EH (cell line): ENCODE measurements around the gene SH3PXD2B.
A peak's percentile ranks its signal among the peaks of the same experiment; 100 is the strongest.

ENCODE experiments used
- DNase-seq: peaks from one replicate; pipeline ENCODE4 v3.0.0-alpha.2; 2015; ENCODE audit warnings: low read depth

Gene SH3PXD2B

DNA sequence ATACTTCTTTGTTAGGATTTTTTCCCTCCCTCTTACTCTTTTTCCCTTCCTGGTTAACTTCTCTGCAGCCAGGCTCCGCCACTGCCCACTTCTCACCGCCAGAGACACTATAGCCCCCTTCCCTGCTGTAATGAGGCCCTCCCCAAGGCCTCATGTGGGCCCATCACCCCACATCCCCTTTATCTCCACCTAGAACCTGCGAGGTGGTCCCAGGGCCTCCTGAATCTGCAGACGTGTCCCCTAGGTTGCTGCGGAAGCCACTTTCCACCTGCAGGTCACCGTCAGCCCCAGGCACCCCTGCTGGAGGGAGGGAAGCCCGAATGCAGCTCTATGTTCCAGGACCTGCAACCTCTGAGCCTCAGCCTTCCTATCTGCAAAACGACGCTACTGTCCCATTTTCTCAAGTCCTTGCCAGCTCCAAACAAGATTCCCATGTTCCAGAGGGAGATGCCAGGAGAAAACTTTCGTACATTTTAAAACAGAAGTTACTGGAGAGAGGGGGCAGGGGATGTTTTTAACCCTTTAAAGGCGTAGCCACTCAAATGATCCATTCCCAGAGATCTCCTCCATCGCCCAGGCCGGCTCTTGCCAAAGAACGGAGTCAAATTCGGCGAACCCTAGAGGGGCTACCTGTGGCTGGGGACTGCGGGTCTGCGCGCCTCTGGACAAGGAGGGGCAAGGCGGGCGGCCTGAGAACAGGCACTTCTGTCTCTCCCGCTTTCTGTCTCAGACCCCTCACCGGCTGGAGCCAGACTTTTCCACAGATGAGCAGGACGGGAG lies 929 bp downstream of the SH3PXD2B start:
- peak; percentile 77 for DNase-seq

DNA sequence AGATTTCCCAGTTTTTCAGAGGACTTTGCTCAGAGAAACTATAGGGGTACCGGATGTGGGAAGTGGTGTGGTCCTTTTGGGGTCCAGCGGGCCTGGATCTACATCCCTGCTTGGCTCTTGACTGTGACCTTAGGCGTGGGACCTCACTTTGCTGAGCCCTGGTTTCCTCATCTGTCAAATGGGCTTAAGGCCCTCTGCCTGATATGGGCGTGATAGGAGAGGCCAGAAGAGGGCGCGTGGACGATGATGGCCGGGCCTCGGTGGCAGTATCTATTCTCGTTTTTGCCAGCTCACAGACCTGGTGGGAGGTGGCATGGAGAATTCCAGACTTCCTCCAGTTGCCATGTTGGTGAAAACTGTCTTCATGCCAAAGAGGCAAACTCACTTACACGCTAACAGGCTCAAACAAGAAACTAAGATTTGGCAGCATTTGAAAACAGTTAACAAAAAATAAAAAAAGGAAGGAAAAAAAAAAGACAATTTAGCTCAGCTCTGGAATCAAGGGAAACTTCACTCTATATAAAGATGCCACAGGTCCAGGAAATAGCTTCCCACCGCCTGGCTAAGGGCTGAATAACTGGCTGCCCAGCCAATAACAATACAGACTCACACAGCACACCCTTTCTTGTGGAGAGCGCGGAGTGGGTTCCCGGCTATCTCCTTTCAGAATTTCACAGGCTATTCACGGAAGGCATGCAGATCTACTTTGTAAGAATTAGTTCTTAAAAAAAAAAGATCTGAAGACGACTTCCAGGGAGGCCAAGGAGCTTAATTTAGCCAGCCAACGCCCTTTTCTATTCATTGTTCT lies 1.7 kb downstream of the SH3PXD2B start:
- DNase-seq: peak; percentile 84

DNA sequence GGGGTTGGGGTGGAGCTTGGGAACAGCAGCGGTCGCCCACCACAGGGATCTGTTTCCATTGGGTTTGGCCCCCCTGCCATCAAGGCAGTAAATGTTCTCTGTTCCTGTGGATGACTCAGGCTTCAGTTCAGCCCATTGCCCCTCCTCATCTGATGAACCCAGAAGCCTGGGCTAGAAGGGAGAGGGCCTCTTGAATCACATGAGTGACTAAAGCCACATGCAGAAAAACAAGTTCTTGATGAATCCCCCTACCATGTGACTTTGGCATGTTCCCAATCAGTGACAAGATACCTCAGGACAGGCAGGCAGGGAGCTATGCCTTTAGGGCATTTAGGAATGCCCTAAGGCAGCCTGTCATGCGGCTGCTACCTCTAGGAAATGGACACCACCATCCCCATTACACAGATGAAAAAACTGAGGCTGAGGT lies 2.5 kb downstream of the SH3PXD2B start:
- peak; percentile 83 for DNase-seq

DNA sequence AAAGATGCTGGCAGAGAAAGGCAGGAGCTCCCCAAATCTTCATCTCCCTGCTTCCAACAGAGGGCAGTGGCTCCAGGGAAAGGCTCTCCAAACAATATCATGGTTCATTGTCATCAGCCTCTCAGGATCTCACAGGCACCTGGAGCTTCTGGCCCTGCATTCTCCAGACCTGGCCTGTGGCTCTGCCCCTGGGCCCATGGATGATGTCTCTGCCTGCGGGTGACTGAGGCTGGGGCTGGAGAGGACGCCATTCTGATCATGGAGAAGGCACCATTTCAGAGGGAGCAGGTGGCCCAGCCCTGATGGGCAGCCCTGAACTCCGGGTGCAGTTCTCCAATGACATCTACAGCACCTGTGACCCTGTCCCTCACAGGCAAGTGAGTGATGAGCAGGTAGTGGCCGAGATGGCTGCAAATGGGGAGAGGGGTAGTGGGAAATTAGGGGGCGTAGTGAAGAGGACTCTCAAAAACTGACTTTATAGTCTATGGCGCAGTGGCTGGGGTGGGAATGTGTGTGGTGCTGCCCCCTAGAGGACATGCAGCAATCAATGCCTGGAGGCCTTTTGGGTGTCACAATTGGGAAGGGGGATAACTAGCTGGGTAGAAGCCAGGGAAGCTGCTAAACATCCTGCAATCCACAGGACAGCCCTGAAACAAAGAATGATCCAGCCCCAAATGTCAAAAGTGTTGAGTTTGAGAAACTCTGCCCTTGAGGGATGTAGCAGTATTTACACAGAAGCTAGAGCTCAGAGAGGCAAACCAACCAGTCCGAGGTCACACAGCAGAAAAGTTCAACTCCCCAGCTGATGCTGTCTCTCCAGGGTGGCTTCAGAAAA lies 3.2 kb downstream of the SH3PXD2B start:
- DNase-seq: peak; percentile 55

DNA sequence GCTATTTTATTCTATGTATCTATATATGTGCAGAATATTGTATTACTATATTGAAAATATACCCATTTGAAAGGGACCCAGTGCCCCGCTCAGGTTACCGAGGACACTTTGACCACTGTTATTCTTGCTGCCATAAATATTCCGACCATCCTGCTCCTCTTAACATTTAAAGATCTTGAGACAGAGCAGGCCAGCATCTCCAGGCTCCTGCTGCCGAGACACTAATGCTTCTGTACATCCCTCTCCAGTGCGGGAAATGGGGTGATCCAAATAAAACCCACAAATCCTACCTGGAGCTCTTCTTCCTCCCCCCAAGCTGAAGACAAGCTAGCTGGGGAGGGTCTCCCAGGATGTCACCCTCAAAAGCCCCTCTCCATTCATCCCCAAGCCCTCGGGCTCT lies 3.9 kb downstream of the SH3PXD2B start:
- no peak for DNase-seq

DNA sequence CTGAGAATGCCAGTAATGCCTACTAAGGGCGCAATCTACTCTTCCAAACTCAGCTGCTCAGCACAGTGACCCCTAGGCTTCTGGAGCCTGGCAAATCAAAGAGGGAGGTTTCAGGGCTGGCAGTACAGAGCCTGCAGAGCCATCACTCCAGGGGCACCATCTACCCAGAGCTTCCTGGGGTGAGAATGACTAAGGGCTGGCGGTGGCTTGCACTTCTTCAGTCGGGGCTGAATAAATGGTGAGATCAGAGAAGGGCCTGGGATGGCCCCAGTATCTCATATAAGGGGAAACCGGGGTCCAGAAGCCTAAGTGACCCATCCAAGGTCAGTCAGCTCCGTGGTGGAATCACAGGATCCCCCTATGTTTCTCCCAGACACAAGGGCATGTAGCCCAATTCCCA lies 5.3 kb downstream of the SH3PXD2B start:
- DNase-seq: no peak

DNA sequence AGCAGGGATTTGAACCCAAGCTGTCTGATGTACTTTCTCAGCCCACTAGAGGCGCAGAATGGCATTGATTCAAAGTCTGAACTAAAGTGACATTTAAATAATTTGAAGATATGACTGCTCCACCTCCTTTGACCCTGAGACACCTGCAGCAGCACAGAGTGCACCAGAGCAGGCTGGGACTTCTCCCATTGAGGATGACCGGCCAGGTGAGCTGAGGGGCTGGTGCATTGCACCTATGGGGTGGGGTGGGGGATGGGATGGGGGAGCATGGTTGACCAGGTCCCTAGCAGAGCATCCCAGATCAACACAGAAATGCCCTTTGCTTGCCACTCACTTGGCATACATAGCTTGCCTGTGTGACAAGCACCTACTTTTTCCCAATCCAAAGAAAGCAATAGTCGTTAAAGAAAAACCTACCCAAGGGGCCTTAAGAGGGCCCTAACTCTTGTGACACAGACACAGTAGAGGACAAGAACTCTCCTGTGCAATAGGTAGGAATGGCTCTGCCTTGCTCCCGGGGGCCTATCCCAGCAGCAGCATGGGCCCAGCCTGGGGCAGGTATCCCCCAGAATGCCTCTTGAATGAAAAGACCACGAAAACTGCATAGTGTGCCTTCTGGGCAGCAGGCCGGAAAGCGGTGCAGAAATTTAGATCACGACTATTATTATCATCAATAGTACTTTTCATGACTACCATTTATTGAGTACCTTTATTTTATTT lies 6.5 kb downstream of the SH3PXD2B start:
- no peak for DNase-seq

DNA sequence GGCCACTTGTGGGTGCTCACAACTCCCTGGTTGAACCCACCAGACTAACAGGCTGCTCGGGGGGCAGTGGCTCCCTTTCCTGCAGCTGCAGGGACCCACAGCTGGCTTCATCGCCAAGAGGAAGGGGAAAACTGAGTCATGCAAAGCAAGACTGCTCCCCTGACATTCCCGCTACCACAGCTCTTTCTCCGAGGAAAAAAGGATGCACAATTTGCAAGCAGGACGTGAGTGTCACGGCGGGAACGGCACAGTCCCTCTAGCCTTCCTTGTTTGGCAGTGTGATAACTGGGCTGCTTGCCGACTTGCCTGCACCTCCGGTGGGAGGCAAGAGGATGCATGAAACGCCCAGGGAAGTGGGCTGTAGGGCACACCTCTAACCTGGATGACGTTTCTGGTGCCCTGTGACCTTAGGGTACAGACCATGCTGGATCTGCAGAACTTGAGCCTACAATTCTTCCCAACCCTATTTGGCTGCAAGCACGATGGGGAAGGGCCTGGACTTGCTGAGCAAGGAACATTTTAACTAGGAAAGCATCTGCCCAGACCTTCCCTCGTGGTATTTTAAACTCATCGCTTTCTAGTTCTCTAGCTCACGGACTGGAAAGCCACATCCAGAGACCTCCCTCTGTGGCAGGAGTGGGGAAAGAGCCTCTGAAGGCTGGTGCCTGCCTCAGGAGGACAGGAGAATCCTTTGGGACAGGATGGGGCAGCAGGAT lies 7.8 kb downstream of the SH3PXD2B start:
- no peak for DNase-seq

DNA sequence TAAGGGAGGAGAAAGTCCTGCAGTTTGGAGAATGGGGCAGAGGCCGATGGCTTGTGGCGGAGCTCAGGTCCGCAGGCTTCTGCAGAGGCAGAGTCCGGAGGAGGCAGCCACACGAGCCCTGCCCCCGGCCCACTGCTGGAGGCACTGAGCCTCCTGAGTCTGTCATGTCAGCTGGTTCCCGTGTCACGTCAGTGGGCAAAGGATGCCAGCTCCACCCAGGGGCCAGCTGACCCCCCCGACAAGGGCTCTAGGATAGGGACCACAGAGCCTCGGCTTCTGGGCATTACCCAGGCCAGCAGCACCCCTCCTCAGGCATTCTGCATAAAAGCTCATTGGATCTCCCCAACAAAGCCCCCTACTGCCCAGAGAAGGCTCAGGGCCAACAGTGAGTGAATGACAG lies 8.5 kb downstream of the SH3PXD2B start:
- no peak for DNase-seq

DNA sequence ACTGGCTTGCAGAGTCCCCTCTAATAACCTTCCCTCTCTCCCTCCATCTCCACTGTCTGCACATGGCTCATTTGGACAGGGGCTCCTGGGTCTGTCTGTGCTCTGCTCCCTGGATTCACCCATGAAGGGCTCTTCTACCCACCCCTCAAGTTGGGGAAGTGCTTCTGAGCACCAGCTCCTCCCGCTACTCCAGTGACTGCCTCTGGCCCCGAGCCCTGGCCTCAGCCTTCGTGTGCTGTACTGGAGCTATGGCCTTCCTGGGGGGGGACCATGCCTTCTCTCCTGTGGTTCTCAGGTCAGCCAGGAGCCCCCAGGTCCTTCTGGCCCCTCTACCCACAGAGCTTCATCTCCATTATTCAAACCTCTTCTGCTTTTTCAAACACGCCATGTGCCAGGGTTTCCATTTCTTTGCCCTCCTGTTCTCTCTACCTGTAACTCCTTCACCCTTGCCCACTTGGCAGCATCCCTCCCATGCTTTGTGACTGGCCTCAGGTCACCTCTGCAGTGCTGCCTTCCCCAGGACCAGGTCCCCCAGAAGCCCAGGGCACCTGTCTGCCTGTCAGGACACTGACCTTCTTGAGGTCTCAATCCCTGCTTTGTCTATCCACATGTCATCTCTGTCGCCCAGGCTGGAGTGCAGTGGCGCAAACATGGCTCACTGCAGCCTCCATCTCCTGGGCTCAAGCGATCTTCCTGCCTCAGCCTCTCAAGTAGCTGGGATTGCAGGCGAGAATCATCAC lies 9.5 kb downstream of the SH3PXD2B start:
- no peak for DNase-seq

DNA sequence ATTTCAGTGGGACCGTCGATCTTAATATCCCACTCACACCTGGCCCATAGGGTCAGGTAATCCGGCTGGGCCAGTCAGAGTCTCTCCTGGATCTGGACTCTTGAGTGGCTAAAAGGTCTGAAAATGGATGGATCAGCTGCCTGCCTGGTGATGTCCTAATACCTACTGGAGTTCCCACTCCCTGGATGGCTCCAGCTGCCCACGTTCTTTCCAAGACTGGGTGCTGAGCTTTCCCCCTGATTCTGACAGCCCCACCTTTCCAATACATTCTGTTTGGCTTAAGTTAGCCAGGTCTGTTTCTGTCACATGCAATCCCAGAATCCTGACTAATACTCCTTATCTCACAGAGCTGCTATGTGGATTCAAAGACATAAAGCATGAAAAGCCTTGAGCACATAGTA lies 10.2 kb downstream of the SH3PXD2B start:
- peak; percentile 23 for DNase-seq

DNA sequence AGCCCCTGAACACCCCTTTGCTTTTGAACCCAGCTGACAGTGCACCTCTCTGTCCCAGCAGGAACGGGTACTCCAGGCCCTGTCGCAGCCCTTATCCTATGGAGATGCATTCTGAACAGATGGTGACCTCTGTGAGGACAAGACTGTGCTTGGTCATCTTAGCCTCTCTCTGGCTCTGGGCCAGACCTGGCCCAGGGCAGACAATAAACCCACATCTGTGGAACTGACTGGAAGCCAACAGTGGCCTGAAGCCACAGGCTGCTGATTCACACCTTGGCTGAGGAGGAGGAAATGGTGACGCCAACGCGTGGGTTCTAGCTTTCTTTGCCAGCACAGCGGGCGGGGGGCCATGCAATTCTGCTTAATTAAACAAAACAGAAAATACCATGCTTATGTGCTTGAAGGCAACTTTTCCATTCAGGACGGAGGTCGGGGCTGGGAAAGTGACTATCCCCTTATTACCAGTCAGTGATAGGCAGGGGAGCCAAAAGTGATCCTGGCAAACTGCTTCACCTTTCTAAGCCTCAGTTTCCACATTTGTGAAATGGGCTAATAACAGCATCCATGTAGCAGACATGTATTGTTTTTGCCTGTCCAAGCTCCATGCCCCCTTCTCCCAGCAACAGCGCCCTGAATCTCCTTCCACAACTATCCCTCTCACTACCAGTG lies 10.8 kb downstream of the SH3PXD2B start:
- DNase-seq: peak; percentile 95

DNA sequence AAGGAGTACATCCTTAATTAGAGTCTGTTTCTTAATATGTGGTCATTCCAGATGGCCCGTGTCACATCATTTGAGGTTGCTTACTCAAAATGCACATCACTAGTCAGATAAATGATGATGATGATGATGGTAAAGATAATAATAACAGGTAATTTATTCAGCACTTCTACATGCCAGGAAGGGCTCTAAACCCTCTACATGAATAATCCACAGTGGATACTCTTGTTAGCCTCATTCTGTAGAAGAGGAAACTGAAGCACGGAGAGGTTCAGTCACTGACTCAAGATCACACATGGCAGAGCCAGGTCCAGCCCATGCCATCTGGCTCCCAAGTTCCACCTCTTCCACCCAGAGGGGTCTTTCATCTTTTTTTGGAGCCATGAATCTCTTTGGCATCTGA lies 11.7 kb downstream of the SH3PXD2B start:
- no peak for DNase-seq

DNA sequence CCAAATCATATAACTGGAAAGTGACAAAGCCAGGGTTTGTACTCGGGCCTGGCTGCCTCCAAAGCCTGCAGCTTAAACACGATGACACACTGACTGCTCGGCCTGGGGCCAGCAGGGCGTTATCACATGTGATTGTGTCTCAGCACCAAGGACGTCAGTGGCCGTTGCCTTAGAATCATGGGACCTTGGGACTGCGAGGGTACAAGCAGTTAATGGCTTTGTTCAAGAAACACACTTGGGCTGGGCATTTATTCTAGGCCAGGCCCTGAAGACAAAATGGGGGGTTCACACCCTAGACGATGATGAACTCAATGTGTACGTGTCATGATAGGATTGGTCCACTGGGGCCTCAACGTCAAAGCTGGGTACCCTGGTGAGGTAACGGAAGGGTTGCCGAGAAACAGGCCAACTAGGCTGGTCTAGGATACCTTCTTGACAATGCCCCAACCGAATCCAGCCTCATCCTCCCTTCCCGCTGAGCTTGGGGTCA lies 13.0 kb downstream of the SH3PXD2B start:
- no peak for DNase-seq

DNA sequence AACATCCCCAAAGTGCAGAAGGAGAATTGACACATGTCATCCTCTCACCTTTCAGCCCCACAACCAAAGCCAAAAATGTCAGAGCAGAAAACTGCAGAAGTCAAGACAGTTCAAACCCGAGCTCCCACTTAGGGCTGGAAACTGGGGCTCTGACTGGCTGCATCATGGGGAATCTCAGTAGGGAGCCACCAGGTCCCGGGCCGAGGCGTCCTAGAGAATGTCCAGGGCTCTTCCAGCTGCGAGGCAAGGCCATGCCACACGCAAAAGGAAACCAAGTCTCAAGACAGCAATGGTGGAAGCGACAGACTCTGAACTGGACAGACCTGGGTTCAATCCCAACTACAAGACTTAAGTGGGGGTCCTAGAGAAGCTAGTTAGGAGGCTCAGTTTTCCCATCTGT lies 13.8 kb downstream of the SH3PXD2B start:
- no peak for DNase-seq

DNA sequence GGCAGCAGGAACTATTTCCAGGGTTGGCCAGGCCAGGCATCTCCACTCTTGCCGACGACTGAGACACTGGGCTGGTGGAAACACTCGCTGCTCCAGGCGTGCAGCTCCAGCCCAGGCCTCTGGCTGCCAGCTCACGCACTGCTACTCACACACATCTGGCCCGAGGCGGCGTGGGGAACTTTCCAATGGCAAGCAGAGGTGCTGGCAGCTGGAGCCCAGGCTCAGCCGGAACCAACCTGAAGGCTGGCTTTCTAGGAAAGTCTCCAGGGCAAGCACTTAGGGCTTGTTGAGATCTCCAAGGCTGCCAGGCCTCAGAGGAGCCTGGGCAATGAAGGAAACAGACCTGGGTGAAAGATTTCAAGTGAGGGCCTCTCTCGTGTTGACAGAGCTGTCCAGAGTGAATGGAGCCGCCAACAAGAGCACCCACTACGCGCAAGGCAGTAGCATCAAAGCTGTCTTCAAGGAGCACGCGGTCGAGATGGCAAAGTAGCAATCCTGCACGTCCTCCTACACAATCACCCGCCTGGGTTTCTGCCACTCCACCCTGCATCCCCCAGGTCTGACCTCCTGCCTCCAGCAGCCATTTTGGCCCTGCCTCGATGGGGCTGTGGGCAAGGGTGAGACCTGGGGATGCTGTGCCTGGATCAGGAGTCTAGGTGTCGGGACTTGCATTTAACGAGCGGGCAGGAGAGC lies 14.4 kb downstream of the SH3PXD2B start:
- DNase-seq: no peak

DNA sequence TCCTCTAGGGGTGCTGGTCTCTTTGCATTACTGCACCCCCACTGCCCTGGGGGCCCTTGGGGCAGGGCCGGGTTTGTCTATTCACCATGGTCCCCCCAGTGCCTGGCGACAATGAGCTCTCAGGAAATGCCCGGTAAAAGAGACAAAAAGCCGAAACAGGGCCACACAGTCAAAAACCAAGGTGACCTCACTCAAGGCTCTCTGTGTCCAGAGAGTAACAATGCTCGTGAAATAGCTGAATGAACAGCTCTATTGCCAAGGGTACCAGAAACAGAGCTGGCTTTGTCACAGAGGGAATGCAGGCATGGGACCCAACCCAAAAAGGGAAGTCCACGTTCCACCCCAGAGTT lies 16.0 kb downstream of the SH3PXD2B start:
- DNase-seq: no peak

DNA sequence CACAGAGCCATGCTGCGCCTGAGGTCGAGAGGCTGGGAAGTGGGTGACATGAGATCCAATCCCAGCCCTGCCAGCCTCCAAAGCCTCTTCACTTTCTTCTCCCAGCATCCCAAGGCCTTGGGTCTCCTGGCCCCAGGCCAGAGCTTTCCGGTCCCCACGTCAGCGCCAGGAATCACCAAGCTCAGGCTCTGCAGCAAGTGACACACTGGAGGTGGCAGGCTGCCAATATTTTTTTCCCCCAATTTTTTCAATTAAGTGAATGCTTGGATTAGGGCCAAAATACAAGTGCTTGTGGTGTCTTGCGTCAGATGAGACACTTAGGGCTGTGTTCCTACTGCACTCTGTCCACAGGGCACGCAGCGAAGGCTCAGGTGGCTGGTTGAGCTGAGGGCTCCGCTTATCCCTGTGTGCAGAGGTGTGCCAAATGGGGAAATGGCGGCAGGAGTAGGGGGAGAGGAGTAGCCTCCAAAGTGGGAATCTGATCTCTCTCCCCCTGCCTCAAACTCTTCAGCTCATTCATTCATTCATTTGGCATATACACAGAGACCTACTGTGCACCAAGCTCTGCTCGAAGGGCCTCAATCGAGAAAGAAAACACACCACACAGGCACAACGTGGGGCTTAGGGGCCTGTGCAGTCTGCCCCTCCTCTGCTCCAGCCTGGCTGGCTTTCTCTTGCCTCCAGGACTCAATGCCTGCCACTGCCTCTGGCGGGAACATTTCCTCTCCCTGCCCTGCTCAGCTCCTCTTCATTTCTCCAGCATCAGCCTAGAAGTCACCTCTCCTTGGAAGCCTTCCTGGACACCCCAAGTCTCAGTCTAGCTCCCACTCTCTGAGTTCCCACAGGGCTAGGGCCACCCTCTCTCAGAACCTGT lies 16.6 kb downstream of the SH3PXD2B start:
- peak; percentile 85 for DNase-seq
